Stimulated activated CD8-positive, alpha-beta memory T cell treated with anti-CD3 and anti-CD28 coated beads, Interleukin-12 subunit alpha, Interleukin-12 subunit beta, amount 100 ng/mL, for 4 hours (primary cell): ENCODE data around the gene ZXDC.
A peak's percentile ranks its signal among the peaks of the same experiment; 100 is the strongest.

ENCODE experiments used
- DNase-seq: peaks from one replicate; pipeline ENCODE4 v3.0.0-alpha.2; 2020; ENCODE audit warnings: low read depth

ZXDC gene

GRCh38 chr3:126475413-126476114 is at the start of gene ZXDC:
TSS of gene ZXDC (minus strand) at chr3:126475891. CDS start at chr3:126475865, 26 bp downstream.
- DNase-seq, result peak; percentile 91

- no peak for DNase-seq
Observed at GRCh38 chr3:126525091-126525852, 49.6 kb upstream of the ZXDC start.

- DNase-seq, result no peak
Observed at GRCh38 chr3:126524429-126524988, 48.8 kb upstream of the ZXDC start.

- DNase-seq, result no peak
Observed at GRCh38 chr3:126523745-126524428, 48.2 kb upstream of the ZXDC start, which contains the start of gene CHST13. TSS of gene CHST13 (plus strand) at chr3:126524155. CDS start at chr3:126524333, 178 bp downstream.

- DNase-seq, result no peak
Observed at GRCh38 chr3:126522363-126522788, 46.7 kb upstream of the ZXDC start.

- no peak for DNase-seq
Observed at GRCh38 chr3:126521122-126521891, 45.6 kb upstream of the ZXDC start.

- DNase-seq, result no peak
Observed at GRCh38 chr3:126519506-126520455, 44.1 kb upstream of the ZXDC start.

GRCh38 chr3:126518779-126519177 is 43.1 kb upstream of the ZXDC start:
- no peak for DNase-seq

GRCh38 chr3:126517986-126518778 is 42.5 kb upstream of the ZXDC start:
- no peak for DNase-seq

- DNase-seq, result no peak
Observed at GRCh38 chr3:126517291-126517951, 41.7 kb upstream of the ZXDC start, which contains the start of gene UROC1. TSS of gene UROC1 (minus strand) at chr3:126517773. CDS start at chr3:126517719, 54 bp downstream.

GRCh38 chr3:126516936-126517290 is 41.2 kb upstream of the ZXDC start:
- no peak for DNase-seq

GRCh38 chr3:126516152-126516935 is 40.7 kb upstream of the ZXDC start:
- DNase-seq, result no peak

- DNase-seq, result no peak
Observed at GRCh38 chr3:126515066-126515706, 39.5 kb upstream of the ZXDC start.

- DNase-seq, result no peak
Observed at GRCh38 chr3:126514161-126514560, 38.5 kb upstream of the ZXDC start.

- DNase-seq, result no peak
Observed at GRCh38 chr3:126512916-126513650, 37.4 kb upstream of the ZXDC start.

- no peak for DNase-seq
Observed at GRCh38 chr3:126512026-126512425, 36.3 kb upstream of the ZXDC start.

- no peak for DNase-seq
Observed at GRCh38 chr3:126511291-126511690, 35.6 kb upstream of the ZXDC start.
